ENCODE results near the gene WWC2.

Gene WWC2

DNA sequence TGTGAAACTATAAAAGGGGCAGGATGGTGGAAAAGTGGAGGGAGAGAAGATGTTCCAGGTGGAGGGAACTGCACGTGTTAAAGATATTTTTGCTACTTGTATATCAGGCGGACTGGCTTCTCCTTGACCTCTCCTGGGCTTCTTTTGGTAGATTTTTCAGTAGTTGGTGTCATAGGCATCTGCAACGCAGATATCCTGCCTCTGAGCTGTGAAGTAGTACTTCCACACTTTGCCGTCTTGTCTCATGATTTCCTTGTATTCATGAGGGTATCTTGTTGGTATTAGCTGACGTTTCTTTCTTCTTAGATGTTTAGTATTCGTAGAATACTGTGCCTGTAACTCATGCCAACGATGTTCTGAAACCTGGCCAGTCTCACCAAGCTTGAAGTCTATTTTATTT lies 81.0 kb downstream of the WWC2 start:
- TF ChIP-seq, protein P1, sequence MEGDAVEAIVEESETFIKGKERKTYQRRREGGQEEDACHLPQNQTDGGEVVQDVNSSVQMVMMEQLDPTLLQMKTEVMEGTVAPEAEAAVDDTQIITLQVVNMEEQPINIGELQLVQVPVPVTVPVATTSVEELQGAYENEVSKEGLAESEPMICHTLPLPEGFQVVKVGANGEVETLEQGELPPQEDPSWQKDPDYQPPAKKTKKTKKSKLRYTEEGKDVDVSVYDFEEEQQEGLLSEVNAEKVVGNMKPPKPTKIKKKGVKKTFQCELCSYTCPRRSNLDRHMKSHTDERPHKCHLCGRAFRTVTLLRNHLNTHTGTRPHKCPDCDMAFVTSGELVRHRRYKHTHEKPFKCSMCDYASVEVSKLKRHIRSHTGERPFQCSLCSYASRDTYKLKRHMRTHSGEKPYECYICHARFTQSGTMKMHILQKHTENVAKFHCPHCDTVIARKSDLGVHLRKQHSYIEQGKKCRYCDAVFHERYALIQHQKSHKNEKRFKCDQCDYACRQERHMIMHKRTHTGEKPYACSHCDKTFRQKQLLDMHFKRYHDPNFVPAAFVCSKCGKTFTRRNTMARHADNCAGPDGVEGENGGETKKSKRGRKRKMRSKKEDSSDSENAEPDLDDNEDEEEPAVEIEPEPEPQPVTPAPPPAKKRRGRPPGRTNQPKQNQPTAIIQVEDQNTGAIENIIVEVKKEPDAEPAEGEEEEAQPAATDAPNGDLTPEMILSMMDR (IDR thresholded peaks at IDR 0.05), result no peak
- peak overlapping the region; percentile 86 for H3K27ac Mint-ChIP-seq
- no peak for DNase-seq
- peaks cover 45% of the 10 kb centered on the region for H3K4me1 Mint-ChIP-seq
- H3K27me3 Mint-ChIP-seq (ENCODE audit: low read depth, poor library complexity), result no peaks in the 10 kb centered on the region
- peaks cover 19% of the 10 kb centered on the region for H3K36me3 Mint-ChIP-seq (ENCODE audit: low read depth)
- no peak overlapping the region for H3K4me3 Mint-ChIP-seq
- peaks cover 8% of the 10 kb centered on the region for H3K9me3 Mint-ChIP-seq

DNA sequence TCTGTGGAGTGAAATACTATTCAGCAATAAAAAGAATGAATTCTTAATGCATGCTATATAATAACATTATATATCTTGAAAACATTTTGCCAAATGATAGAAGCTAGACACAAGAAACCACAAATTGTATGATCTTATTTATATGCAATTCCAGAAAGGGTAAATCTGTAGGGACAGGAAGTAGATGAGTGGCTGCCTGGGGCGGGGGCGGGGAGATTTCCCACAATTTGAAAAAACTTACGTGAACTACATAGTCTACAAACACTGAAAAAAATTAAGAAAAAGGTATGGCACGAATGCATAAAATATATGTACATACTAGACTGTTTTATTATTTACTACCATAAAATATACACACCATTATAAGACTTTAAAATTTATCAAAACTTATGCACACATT lies 81.6 kb downstream of the WWC2 start:
- Mint-ChIP-seq H3K4me1 (peaks cover 49% of the 10 kb centered on the region), H3K36me3 (ENCODE audit: low read depth) (peaks cover 19% of the 10 kb centered on the region), H3K9me3 (peaks cover 8% of the 10 kb centered on the region), H3K27ac (no peak overlapping the region), H3K4me3 (no peak overlapping the region), H3K27me3 (ENCODE audit: low read depth, poor library complexity) (no peaks in the 10 kb centered on the region)
- TF ChIP-seq, protein P1 (IDR thresholded peaks at IDR 0.05), result no peak
- DNase-seq, result no peak

DNA sequence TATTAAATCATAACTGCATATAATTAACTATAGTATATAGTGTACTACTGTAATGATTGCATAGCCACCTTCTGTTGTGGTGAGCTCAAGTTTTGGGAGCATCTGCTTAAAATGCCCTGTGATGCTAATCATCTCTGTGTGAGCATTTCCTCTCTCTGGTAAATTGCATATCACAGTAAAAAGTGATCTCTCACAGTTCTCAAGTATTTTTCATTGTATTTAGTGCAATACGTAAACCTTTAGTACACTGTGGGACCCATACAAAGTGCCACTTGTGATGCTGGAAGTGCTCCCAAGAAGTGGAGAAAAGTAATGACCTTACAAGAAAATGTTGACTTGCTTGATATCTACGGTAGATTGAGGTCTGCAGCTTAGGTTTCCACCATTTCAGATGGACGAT lies 82.0 kb downstream of the WWC2 start:
- Mint-ChIP-seq H3K27me3 (ENCODE audit: low read depth, poor library complexity) (no peaks in the 10 kb centered on the region), H3K27ac (no peak overlapping the region), H3K9me3 (peaks cover 8% of the 10 kb centered on the region), H3K4me1 (peaks cover 45% of the 10 kb centered on the region), H3K4me3 (no peak overlapping the region), H3K36me3 (ENCODE audit: low read depth) (peaks cover 19% of the 10 kb centered on the region)
- no peak for DNase-seq
- TF ChIP-seq, protein P1 (IDR thresholded peaks at IDR 0.05), result no peak

DNA sequence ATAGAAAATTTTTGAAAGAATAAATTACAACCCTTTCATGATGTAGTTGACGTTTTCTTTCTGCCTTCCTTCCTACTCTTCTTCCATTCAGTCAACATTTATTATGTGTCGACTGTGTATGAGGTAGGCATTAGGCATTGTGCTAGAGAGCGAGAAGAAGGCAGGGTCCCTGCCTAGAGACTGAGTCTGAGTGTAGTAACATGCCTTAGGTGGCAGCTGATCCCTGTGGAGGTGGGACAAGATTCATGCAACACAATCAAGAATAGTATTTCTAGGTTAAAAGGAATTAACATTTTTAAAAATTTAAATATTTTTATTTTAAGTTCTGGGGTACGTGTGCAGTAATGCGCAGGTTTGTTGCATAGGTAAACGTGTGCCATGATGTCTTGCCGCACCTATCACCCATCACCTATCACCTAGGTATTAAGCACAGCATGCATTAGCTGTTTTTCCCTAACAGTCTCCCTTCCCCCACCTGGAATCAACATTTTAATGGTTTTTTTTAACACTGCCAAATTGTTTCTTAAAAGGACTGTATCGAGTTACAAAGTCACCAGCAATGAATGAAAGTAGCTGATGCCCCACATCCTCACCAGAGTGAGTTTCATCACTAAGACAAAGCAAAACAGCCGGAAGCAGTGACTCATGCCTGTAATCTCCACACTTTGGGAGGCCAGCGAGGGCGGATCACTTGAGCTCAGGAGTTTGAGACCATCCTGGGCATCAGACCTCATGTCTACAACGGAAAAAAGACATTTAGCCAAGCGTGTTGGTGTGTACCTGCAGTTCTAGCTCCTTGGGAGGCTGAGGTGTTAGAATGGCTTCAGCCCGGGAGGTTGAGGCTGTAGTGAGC lies 84.0 kb downstream of the WWC2 start:
- H3K36me3 Mint-ChIP-seq (ENCODE audit: low read depth), result peaks cover 33% of the 10 kb centered on the region
- peaks cover 8% of the 10 kb centered on the region for H3K9me3 Mint-ChIP-seq
- peaks cover 49% of the 10 kb centered on the region for H3K4me1 Mint-ChIP-seq
- H3K27me3 Mint-ChIP-seq (ENCODE audit: low read depth, poor library complexity), result no peaks in the 10 kb centered on the region
- peak overlapping the region; percentile 41 for H3K4me3 Mint-ChIP-seq
- peak; percentile 23 for DNase-seq
- peak overlapping the region; percentile 68 for H3K27ac Mint-ChIP-seq
- TF ChIP-seq, protein P1 (IDR thresholded peaks at IDR 0.05), result no peak

DNA sequence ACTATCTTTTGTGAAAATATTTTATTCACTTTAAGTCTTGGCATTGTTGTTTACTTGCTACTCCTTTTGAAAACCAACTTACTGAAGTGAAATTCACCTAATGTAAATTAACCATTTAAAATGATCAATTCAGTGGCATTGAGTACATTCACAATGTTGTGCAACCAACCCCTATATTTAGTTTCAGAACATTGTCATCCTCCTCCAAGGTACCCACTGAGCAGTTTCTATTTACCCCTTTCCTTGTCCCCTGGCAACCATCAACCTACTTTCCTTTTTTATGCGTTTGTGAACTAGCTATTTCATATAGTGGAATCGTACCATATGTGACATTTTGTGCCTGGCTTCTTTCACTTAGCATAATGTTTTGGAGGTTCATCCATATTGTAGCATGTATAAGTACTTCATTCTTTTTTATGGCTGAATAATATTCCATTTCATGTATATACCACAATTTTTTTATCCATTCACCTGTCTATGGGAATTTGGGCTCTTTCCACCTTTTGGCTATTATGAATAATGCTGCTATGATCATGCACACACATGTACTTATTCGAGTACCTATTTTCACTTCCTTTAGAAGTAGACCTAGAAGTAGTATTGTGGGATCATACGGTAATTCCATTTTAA lies 85.0 kb downstream of the WWC2 start:
- DNase-seq, result no peak
- Mint-ChIP-seq H3K36me3 (ENCODE audit: low read depth) (peaks cover 42% of the 10 kb centered on the region), H3K27me3 (ENCODE audit: low read depth, poor library complexity) (no peaks in the 10 kb centered on the region), H3K4me1 (peaks cover 49% of the 10 kb centered on the region), H3K9me3 (peaks cover 8% of the 10 kb centered on the region), H3K4me3 (peak overlapping the region; percentile 48), H3K27ac (no peak overlapping the region)
- TF ChIP-seq, protein P1 (IDR thresholded peaks at IDR 0.05), result no peak

All from nephron progenitor cell (in vitro differentiated cells).